Cardiac ventricle fibroblast (primary cell): ENCODE measurements around the gene ANK2. TPM values are rescaled to one million over a fixed set of nuclear protein-coding genes. Genes with fewer than 3 reads are reported as not detected.

Experiments used
- total RNA-seq: library from RNA; depleted of rRNA; stranded (reverse); fragments of >200 nt; gene quantifications from 2 replicates; pipeline ENCODE4 v1.2.3, GENCODE V29; 2015

The ANK2 gene
- total RNA-seq = 100 and 113 TPM in 2 replicates

DNA sequence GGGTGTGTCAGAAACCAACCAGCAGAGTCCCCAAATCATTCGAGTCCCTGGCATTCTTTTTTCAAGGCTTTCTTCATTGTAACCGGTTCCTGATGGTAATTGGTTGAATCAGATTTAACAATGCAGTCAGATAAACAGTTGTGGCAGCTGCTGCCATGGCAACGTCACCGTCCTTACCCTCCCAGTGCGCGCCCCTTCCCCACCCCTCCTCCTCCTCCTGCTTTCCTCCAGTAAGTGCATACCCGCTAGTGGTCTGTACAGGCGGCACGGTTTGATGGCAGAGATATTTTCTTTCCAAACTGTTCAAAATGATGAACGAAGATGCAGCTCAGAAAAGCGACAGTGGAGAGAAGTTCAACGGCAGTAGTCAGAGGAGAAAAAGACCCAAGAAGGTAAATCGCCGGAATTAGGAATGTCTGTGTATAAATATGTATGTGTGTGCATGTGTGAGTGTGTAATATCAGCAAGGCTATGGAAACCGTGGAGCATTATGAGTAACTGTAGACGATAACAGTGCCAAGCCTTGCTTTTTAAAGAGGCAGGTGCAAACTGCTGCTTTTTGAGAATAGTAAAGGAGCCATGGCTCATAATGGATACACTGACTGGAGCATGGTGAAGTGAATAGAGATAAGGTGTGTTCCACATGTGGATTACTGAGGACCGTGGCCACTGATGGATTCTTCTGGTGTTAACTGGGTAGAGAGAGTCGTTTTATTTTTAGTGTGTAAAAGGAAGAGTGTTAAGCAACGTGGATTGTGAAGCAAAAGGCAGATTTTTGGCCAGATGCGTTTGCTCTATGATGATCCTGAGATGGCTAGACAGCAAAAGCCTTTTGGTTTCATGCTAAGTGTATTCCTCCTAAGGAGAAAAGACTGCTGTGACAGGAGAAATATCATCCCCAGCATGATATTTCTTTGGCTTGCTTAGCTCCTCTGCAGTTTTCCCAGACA is at the start of gene ANK2:
Gene ANK2 (plus strand): TSS at position 233 of the 950 bp plus-strand sequence. CDS start 76 bp downstream, at position 309.

